Neural progenitor cell (in vitro differentiated cells): ENCODE results near the gene SLCO1B1.

Experiments used
- CTCF ChIP-seq: fragments of 200-600 bp; sonication (generic); IDR thresholded peaks from 2 replicates; pipeline ENCODE4 v1.5.1; 2017; ENCODE audit warnings: antibody characterized with exemption, mild to moderate bottlenecking
- EZH2 ChIP-seq: fragments of 200-600 bp; sonication (generic); IDR thresholded peaks from 2 replicates; pipeline ENCODE4 v1.6.1; 2017; ENCODE audit warnings: antibody characterized with exemption, mild to moderate bottlenecking, moderate library complexity

- TF ChIP-seq CTCF (no peak), EZH2 (no peak)
These were observed 52.8 kb downstream of the SLCO1B1 start for GRCh38 chr12:21183721-21184275.
